Thoracic aorta (tissue), 2 donors: Measurements from ENCODE around the gene ADRA1B. TPM values are rescaled to one million over a fixed set of nuclear protein-coding genes. Genes with fewer than 3 reads are reported as not detected.
A peak's percentile ranks its signal among the peaks of the same experiment; 100 is the strongest.

Experiments
- ATAC-seq: fragments of 150-250 bp; one replicate; pipeline ENCODE4 v1.8.0; 2017; ENCODE audit warnings: low read depth; ENCODE audit not compliant: insufficient number of reproducible peaks, low FRiP score
- DNase-seq: peaks from one replicate; pipeline ENCODE4 v3.0.0-alpha.2; 2020; ENCODE audit warnings: low spot score
- H3K27ac ChIP-seq, 2 donors: fragments of 200-600 bp; sonication (generic); 1 replicate in 1 of 2; 2 replicates in 1 of 2; pipeline ENCODE4 v1.5.1; 2016; ENCODE audit warnings: mild to moderate bottlenecking in 2 of 2, moderate library complexity in 2 of 2
- H3K27me3 ChIP-seq: fragments of 200-600 bp; sonication (generic); replicated peaks from 2 replicates; pipeline ENCODE4 v1.6.0; 2016; ENCODE audit warnings: mild to moderate bottlenecking; ENCODE audit not compliant: insufficient read depth
- H3K36me3 ChIP-seq: fragments of 200-600 bp; sonication (generic); one replicate; pipeline ENCODE4 v1.5.1; 2016
- H3K4me1 ChIP-seq, 2 donors: fragments of 200-600 bp; sonication (generic); 1 replicate in 1 of 2; 2 replicates in 1 of 2; pipeline versions ENCODE4 v1.5.1 to v1.6.0; 2016; ENCODE audit warnings: low read depth in 2 of 2, mild to moderate bottlenecking in 1 of 2; ENCODE audit not compliant: control insufficient read depth in 1 of 2
- H3K4me3 ChIP-seq: fragments of 200-600 bp; sonication (generic); 2 replicates; pipeline ENCODE4 v1.5.1; 2016; ENCODE audit warnings: mild to moderate bottlenecking
- H3K9me3 ChIP-seq: fragments of 200-600 bp; sonication (generic); 2 replicates; pipeline ENCODE4 v1.5.1; 2016
- total RNA-seq, 2 donors: library from RNA; depleted of rRNA; stranded (reverse); fragments of >200 nt; gene quantifications; one replicate each; pipeline versions ENCODE4 v1.1.0 to v1.2.3, GENCODE V29; 2016
- TF ChIP-seq, protein P1 (sequence below): fragments of 200-600 bp; sonication (generic); IDR thresholded peaks from one replicate; pipeline ENCODE4 v1.5.1; 2019; ENCODE audit warnings: antibody characterized with exemption

ADRA1B gene
- total RNA-seq, 2 donors from 2014 or later, result 14.8 to 53.3 TPM

GRCh38 chr5:160020964-160021363, 104.7 kb downstream of the ADRA1B start:
- Histone ChIP-seq H3K9me3 (no peaks in the 10 kb centered on the region), H3K36me3 (peaks cover 4% of the 10 kb centered on the region), H3K27me3 (no peaks in the 10 kb centered on the region), H3K27ac (no peak overlapping the region), H3K4me3 (no peak overlapping the region), H3K4me1 (peaks cover 4 to 10% of the 10 kb centered on the region in 2 donors)
- TF ChIP-seq, protein P1, sequence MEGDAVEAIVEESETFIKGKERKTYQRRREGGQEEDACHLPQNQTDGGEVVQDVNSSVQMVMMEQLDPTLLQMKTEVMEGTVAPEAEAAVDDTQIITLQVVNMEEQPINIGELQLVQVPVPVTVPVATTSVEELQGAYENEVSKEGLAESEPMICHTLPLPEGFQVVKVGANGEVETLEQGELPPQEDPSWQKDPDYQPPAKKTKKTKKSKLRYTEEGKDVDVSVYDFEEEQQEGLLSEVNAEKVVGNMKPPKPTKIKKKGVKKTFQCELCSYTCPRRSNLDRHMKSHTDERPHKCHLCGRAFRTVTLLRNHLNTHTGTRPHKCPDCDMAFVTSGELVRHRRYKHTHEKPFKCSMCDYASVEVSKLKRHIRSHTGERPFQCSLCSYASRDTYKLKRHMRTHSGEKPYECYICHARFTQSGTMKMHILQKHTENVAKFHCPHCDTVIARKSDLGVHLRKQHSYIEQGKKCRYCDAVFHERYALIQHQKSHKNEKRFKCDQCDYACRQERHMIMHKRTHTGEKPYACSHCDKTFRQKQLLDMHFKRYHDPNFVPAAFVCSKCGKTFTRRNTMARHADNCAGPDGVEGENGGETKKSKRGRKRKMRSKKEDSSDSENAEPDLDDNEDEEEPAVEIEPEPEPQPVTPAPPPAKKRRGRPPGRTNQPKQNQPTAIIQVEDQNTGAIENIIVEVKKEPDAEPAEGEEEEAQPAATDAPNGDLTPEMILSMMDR, result no peak
- DNase-seq (no peak), ATAC-seq (no peak)

DNA sequence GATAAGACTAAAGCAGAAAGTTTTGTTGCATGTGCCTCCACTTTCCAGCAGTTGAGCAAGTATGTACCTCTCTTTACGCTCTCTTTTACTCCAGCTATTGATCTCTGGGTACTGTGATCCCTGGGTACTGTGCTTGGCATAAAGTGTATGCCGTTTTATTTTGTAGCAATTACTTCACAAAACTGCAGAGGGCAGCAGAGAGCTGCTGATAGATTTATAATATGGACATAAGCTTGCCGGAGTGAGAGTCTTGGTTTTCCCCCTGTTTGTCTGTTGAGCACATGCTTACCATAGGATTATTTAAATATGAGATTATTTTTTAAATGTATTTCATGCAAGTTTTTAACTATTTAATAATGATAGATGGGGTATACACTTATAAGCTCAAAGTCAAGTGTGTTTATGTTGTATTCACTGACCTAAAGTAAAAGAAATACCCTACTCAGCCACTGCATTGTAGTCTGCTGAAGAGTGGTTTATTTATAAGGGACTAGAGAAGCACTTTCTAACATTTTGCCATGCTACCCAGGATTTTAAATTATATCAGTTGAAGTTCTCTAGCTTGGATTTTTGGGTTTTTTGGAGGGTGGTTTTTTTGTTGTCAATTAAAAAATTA, 105.7 kb downstream of the ADRA1B start:
- peaks cover 4 to 10% of the 10 kb centered on the region in 2 donors for H3K4me1 ChIP-seq
- H3K27ac ChIP-seq, result no peak overlapping the region
- H3K36me3 ChIP-seq, result peaks cover 4% of the 10 kb centered on the region
- no peaks in the 10 kb centered on the region for H3K9me3 ChIP-seq
- no peak overlapping the region for H3K4me3 ChIP-seq
- TF ChIP-seq, protein P1, result peak; percentile 77
- ATAC-seq (no peak), DNase-seq (no peak)
- no peaks in the 10 kb centered on the region for H3K27me3 ChIP-seq

Other genes starting within 250 kb of the ADRA1B start
- gene TTC1, start 92.7 kb downstream of the ADRA1B start, total RNA-seq, result 10 to 100 TPM; 20.7 to 21.8 TPM
- gene PWWP2A, start 203.0 kb downstream of the ADRA1B start, total RNA-seq, result 10 to 100 TPM; 41.7 to 46.2 TPM